ENCODE results near the gene ZNF761.

- TF ChIP-seq, protein P1, sequence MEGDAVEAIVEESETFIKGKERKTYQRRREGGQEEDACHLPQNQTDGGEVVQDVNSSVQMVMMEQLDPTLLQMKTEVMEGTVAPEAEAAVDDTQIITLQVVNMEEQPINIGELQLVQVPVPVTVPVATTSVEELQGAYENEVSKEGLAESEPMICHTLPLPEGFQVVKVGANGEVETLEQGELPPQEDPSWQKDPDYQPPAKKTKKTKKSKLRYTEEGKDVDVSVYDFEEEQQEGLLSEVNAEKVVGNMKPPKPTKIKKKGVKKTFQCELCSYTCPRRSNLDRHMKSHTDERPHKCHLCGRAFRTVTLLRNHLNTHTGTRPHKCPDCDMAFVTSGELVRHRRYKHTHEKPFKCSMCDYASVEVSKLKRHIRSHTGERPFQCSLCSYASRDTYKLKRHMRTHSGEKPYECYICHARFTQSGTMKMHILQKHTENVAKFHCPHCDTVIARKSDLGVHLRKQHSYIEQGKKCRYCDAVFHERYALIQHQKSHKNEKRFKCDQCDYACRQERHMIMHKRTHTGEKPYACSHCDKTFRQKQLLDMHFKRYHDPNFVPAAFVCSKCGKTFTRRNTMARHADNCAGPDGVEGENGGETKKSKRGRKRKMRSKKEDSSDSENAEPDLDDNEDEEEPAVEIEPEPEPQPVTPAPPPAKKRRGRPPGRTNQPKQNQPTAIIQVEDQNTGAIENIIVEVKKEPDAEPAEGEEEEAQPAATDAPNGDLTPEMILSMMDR (IDR thresholded peaks at IDR 0.05; ENCODE audit: insufficient read depth, low read length, poor library complexity, severe bottlenecking), result no peak
- no peak for TF ChIP-seq EZH2phosphoT487 (conservative IDR thresholded peaks at IDR 0.05; ENCODE audit: low read length)
Observed at GRCh38 chr19:53431399-53432087, at the start of gene ZNF761.

Measured in SU-DHL-6 (cell line).